Osteoblast (primary cell): ENCODE measurements around the gene GSK3B. TPM values are rescaled to one million over a fixed set of nuclear protein-coding genes. Genes with fewer than 3 reads are reported as not detected.

Experiments used
- DNase-seq: peaks from one replicate; pipeline ENCODE4 v3.0.0; 2011; ENCODE audit warnings: low spot score, mixed read lengths; ENCODE audit not compliant: insufficient read length; ENCODE audit errors: missing footprints
- H2AFZ ChIP-seq: 2 replicates; pipeline ENCODE4 v1.6.0; 2011; ENCODE audit warnings: mild to moderate bottlenecking, low read length
- H3K27ac ChIP-seq: 2 replicates; pipeline ENCODE4 v1.5.1; 2011; ENCODE audit warnings: mild to moderate bottlenecking, low read depth, low read length, moderate library complexity
- H3K27me3 ChIP-seq: 2 replicates; pipeline ENCODE4 v1.6.0; 2012; ENCODE audit warnings: mild to moderate bottlenecking, control low read depth, inconsistent platforms, low read length, moderate library complexity; ENCODE audit not compliant: insufficient read depth
- H3K36me3 ChIP-seq: 2 replicates; pipeline ENCODE4 v1.5.1; 2011; ENCODE audit warnings: mild to moderate bottlenecking, low read length, control low read depth, moderate library complexity; ENCODE audit not compliant: insufficient read depth
- H3K4me1 ChIP-seq: 2 replicates; pipeline ENCODE4 v1.5.1; 2011; ENCODE audit warnings: mild to moderate bottlenecking, low read length, control low read depth, moderate library complexity; ENCODE audit not compliant: insufficient read depth
- H3K4me2 ChIP-seq: 2 replicates; pipeline ENCODE4 v1.6.0; 2011; ENCODE audit warnings: mild to moderate bottlenecking, low read length; ENCODE audit not compliant: insufficient read depth
- H3K4me3 ChIP-seq: fragments of 200-600 bp; sonication (generic); 3 replicates; pipeline ENCODE4 v1.5.1; 2012; ENCODE audit warnings: mild to moderate bottlenecking, low read length, inconsistent platforms; ENCODE audit not compliant: insufficient read depth
- H3K79me2 ChIP-seq: 2 replicates; pipeline ENCODE4 v1.6.0; 2012; ENCODE audit warnings: mild to moderate bottlenecking, low read length, control low read depth, inconsistent platforms; ENCODE audit not compliant: insufficient read depth
- H3K9me3 ChIP-seq: 2 replicates; pipeline ENCODE4 v1.5.1; 2011; ENCODE audit warnings: low read depth, low read length, control low read depth
- H4K20me1 ChIP-seq: 2 replicates; pipeline ENCODE4 v1.6.0; 2012; ENCODE audit warnings: mild to moderate bottlenecking, low read length, control low read depth; ENCODE audit not compliant: insufficient read depth
- CTCF ChIP-seq: IDR thresholded peaks from 2 replicates; pipeline ENCODE4 v1.5.1; 2011; ENCODE audit warnings: mild to moderate bottlenecking, low read depth, low read length, moderate library complexity; ENCODE audit errors: extremely low read depth
- total RNA-seq: library from RNA; depleted of rRNA; stranded (reverse); fragments of >200 nt; gene quantifications from 2 replicates; pipeline ENCODE4 v1.2.3, GENCODE V29; 2012

The GSK3B gene
- total RNA-seq, 1 donor = 87.9 TPM

GRCh38 chr3:119818937-119819336, 275.3 kb downstream of the GSK3B start:
- Histone ChIP-seq H3K36me3 (no peaks in the 10 kb centered on the region), H3K4me1 (no peaks in the 10 kb centered on the region), H2AFZ (no peak overlapping the region), H4K20me1 (no peaks in the 10 kb centered on the region), H3K79me2 (no peaks in the 10 kb centered on the region), H3K27ac (no peak overlapping the region), H3K4me2 (no peak overlapping the region), H3K4me3 (no peak overlapping the region), H3K27me3 (no peaks in the 10 kb centered on the region), H3K9me3 (no peaks in the 10 kb centered on the region)
- DNase-seq = no peak
- no peak for TF ChIP-seq CTCF

GRCh38 chr3:119817583-119818363, 276.5 kb downstream of the GSK3B start:
- Histone ChIP-seq H3K79me2 (no peaks in the 10 kb centered on the region), H3K9me3 (no peaks in the 10 kb centered on the region), H3K27ac (no peak overlapping the region), H4K20me1 (no peaks in the 10 kb centered on the region), H3K4me2 (no peak overlapping the region), H3K36me3 (no peaks in the 10 kb centered on the region), H2AFZ (no peak overlapping the region), H3K27me3 (no peaks in the 10 kb centered on the region), H3K4me3 (no peak overlapping the region), H3K4me1 (no peaks in the 10 kb centered on the region)
- no peak for TF ChIP-seq CTCF
- DNase-seq = peak; percentile 45

GRCh38 chr3:119817071-119817470, 277.2 kb downstream of the GSK3B start:
- Histone ChIP-seq H3K27me3 (no peaks in the 10 kb centered on the region), H3K27ac (no peak overlapping the region), H3K36me3 (no peaks in the 10 kb centered on the region), H3K4me2 (no peak overlapping the region), H4K20me1 (no peaks in the 10 kb centered on the region), H3K4me3 (no peak overlapping the region), H2AFZ (no peak overlapping the region), H3K4me1 (no peaks in the 10 kb centered on the region), H3K79me2 (no peaks in the 10 kb centered on the region), H3K9me3 (no peaks in the 10 kb centered on the region)
- peak; percentile 32 for DNase-seq
- TF ChIP-seq CTCF = no peak

GRCh38 chr3:119815716-119816115, 278.5 kb downstream of the GSK3B start:
- no peak for TF ChIP-seq CTCF

More at GRCh38 chr3:119815716-119816115, 278.5 kb downstream of the GSK3B start:
- Histone ChIP-seq H3K79me2 (no peaks in the 10 kb centered on the region), H2AFZ (no peak overlapping the region), H3K27ac (no peak overlapping the region), H3K36me3 (no peaks in the 10 kb centered on the region), H3K4me1 (no peaks in the 10 kb centered on the region), H3K4me3 (no peak overlapping the region), H3K9me3 (no peaks in the 10 kb centered on the region), H3K4me2 (no peak overlapping the region), H4K20me1 (no peaks in the 10 kb centered on the region), H3K27me3 (no peaks in the 10 kb centered on the region)
- DNase-seq = peak; percentile 38
